Forelimb muscle (tissue), 1 donor: ENCODE measurements around the gene ZP4. TPM values are rescaled to one million over a fixed set of nuclear protein-coding genes. Genes with fewer than 3 reads are reported as not detected.
"Not testable (repeated sequence)": the region's sequence is repeated elsewhere in the genome, so short reads cannot be mapped to it uniquely, and the experiment has no call there.

Source experiments
- DNase-seq: peaks from one replicate; pipeline ENCODE4 v3.0.0-alpha.2; 2013; ENCODE audit warnings: low read depth
- polyA plus RNA-seq: library from polyadenylated mRNA; unstranded; fragments of 120-200 nt; gene quantifications from one replicate; pipeline ENCODE4 v1.2.1, GENCODE V29; 2013; ENCODE audit not compliant: insufficient read length

Gene ZP4
- polyA plus RNA-seq, 1 donor: not detected

DNA sequence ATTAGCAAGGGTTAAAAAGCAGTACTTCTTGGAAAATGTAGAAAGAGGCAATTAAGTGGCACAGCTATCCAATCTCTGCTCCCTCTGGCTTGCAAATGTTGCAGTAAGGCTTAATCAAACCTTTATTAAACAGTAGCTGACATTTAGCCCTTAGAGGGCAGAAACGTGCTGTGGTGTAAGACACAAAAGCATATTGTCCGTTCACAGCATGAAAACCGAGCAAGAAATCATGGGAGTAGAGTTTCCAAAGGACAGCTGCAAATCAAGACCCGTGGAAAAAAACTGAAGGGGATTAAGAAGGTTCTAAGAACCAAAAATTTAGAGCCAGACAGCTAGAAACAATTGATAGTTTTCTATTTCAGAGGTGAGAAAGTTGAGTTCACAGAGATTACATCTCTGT lies 13.1 kb downstream of the ZP4 start:
- DNase-seq: no peak

DNA sequence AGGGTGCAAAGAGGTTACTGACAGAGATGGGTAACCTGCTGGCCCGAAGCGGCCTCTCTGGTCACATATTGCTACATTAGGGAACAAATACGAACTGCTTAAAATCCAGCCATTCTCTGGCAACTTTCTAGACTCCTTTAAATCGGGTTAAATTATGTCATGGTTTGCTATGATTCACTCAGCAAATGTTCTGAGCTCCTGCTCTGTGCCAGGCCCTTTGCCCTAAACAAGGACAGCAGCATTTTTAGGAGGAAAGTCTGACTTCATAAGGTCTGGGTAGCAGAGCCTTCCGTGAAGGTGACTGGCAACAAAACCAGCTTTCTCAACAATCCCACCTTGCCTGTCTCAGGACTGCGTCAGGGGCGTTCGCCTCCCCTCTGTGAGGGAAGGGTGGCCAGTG lies 15.4 kb downstream of the ZP4 start:
- DNase-seq: no peak

DNA sequence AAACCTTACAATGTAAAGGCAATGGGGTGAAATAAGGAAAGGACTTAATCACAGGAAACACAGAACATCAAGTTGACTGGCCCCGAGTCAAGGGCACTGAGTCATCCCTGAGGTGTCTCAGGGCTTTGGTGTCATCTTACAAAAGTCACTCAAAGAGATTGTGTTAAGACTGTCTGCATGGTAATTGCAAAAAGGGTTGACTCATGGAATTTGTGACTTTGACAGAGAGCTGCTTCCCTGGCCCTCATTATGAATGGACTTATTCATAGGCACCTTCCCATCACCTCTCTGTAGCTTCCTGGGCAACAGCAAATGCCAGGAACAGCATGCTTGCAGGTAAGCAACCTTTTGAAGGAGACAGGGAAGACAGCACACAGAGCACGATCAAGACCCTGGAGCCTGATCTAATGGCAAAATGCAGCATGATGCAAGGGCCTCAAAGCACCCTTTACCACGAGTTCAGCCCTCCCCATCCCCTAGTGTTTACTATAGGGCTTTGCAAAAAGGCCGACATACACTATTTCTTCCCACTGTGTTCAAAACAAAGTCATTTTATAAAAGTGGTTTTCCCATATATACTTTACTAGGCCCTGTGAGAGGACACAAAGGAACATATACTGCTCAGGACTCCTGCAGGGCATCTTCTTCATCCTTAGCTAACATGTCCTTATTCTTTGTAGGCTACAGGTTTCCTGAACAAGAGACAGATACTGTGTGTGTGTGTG lies 17.1 kb downstream of the ZP4 start:
- DNase-seq: no peak

DNA sequence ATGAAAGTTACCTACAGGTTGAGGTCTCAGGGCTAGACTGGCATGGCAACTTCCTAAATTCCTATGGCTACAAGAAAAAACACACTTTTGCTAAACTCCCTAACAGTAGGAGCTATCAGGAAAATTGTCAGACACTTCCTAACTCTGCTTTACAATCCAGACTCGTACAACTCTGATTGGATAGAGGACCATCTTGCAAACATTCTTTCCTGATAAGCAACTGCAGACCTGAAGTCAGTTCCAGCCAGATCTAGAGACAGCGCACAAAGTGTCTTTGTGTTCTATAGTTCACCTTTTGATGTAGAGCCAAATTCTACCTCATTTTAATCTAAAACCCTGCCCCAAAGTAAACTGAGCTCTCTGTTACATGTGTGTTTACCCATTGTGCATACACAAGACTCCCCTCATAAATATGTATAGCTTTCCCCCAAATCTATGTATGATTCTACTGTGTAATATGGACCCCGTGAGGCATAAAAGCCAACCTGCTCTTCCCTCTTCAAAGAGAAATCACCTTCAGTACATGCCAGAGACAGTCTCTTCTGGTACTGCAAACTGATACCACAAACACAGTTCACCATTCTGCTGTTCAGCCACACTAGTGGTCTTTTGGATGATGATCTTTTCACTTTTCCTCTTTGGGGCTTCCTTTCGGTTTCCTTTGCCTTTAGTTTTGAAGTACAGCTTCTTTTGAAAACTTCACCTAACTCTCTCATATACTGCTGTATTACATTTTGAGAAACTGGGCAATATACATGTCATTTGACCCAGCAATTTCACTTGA lies 21.7 kb downstream of the ZP4 start:
- DNase-seq: no peak

DNA sequence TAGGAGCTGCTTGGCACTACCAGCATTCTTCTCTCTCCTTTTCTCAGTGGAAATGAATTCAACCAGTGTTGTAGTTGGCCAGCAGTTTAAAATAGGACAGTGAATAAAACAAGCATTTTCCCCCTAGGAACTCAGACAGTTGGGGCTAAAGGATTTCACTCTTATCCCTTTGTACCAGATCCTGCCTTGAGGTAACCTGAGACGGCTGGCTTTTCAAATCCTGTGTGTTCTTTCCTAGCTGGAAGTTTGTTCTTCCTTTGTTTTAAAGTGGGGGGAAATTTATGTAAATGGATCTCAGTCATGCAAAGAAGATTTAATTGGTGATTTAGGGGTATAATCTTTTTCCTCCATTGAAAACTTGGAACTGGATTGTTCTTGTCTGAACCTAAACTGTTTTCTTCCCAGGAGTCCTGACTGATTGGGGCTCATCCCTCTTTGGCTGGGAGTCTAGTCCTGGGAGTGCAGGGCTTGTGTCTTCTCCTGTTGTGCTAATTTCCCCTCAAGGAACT lies 23.3 kb downstream of the ZP4 start:
- DNase-seq: no peak

DNA sequence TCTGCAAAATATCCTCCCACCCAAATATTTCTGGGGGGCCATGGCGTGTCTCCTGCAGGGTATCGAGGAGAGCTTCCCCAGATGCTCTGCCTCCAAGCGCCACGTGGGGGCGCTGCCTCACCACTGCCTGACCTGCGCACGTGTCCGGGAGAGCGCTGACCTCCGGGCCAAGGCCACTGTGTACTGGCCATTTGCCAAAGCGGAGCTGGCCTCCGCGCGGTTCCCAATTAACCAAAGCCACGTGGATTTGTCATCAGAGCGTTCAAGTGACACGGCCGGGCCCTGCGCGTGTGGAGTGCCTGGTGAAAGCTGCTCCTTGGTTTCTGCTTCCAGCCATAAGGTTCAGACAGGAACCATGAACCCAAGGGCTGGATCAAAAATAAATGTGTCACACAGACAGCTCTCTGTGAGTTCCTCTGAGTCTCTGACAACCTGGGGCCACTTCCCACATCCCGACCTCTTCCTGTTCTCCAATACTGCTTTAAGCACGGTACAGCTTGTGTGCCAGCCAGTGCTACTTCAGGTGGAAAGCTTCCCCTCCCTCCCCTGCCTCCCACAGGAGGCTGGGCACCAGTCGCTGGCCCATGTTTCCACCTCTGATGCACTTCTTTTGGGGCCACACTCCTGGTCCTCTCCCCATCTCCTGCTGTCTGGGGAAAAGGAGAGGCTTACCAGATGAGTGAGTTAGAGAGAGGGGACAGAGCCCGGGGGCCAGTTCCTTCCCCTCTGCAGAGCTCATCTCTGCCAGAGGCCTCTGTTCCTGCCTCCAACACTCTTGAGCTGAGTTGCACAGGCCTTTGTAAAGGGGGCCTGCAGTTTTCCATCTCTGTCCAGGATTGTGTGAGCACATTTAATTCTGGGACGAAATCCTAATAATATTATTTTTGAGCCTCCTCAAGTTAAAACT lies 26.1 kb downstream of the ZP4 start:
- no peak for DNase-seq

DNA sequence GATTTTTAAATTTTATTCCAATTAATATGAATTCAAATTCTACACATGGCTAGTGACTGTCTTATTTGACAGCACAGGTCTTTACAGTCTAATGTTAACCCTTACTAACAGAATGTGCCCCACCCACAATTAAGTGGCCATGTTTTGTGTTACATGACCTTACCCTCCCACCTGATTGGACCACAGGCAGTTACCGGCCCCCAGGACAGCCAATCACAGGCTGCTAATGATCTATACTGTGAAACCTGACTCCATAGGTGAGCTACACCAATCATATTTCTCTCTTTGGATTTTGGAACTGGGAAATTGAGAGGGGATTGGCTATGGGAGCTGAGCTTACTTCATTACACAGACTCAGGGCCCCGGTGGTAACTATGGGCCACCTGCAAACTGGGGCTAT lies 27.5 kb downstream of the ZP4 start:
- DNase-seq: no peak

DNA sequence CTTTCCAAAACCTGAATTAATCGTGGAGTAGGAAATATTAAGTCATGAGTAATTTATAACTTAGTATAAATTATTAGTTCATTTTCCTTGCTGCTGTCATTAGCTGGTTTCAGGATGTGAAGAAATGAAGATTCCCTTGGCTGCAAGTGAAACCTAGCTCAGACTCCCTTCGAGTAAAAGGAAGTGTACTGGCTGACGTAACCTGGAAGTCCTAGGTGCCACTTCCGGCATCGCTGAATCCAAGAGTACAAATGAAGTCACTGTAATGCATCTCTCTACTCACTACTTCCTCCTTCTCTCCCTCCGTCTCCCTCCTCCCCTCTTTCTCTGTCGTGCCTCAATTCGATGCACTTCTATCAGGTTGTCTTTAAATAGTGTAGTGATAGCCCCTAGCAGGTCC lies 28.8 kb downstream of the ZP4 start:
- DNase-seq: no peak

DNA sequence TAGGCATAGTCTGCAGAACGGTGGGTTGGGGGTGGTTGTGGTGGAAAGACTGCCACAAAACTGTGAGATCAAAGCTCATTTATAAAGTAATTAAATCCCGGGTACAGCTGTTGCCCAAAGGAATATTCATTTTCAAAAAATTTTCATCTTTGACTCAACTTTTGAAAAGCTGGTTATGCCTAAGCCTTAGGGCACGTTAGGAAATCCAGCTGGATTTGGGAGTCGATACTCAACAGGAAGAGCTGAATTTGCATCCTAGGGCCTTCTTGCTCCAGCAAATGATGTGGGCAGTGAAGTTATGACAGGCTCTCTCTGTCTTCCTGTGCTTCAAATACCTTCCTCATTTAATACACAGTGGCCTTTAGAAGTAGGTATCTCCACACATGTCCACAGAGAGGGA lies 31.7 kb downstream of the ZP4 start:
- no peak for DNase-seq

DNA sequence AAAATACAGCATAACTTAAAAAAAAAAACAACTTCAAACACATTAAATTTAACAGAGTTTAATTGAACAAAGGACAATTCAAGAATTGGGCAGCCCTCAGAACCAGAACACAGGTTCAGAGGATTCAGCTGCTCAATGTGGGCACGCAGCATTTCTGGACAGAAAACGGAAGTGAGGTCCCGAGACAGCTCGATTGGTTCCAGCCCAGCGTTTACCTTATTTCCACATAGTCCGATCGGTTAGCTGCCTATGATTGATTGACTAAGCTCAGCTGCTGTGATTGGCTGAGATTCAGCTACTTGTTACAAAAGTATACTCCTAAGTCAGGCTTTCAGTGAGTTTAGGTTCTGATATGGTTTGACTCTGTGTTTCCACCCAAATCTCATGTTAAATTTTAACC lies 33.3 kb downstream of the ZP4 start:
- no peak for DNase-seq

DNA sequence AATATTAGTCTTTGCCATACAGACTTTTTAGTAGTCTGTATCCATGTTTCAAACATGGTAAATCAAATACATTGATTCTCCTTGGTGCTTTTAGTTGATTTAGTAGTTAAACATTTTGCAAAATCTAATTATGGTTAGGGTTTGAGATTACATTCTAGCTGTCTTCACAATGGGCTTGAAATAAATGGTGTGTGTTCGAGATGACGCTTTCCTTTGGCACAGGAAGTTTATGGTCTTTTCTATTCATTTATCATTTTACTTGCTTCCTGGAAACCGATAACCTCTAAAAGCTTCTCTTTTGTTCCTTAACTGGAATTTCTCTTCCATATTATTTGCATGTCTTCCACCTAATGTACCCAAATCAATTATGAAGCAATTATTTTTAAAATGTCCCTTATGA lies 38.4 kb downstream of the ZP4 start:
- no peak for DNase-seq

DNA sequence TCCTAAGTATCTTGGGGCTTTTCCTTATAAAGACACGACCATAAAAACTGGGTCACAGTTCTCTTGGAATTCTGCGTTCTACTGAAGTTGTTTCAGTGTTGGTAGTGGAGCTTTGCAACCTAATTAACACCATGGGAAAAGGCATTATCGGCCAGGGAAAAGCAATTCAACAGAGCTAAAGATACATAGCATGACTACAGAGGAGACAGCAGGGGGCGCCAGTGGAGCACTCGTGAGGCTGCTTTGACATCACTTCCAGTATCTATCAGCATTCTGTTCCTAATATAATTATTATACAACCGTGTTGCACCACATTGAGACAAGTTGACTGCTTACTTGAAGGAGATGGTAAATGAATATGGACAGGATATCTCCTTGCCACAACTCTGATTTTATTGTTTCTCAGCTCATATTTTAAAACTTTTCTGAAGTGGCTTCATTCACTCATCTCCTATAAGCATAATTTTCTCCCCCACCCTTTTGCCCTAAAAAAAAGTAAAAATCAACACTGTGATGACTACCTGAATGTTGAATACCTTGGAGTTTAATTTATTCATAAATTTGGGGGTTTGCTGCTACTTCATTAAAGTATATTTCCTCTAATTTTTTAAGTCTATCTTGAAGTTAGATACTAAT lies 39.4 kb downstream of the ZP4 start:
- DNase-seq: no peak

DNA sequence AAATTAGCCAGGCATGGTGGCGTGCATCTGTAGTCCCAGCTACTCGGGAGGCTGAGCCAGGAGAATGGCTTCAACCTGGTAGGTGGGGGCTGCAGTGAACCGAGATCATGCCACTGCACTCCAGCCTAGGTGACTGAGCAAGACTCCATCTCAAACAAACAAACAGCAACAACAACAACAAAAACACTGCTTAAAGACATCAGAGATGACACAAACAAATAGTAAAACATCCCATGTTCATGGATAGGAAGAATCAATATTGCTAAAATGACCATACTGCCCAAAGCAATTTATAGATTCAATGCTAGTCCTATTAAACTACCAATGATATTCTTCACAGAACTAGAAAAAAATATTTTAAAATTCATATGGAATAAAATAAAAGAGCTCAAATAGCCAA lies 47.2 kb downstream of the ZP4 start:
- DNase-seq: not testable (repeated sequence)

DNA sequence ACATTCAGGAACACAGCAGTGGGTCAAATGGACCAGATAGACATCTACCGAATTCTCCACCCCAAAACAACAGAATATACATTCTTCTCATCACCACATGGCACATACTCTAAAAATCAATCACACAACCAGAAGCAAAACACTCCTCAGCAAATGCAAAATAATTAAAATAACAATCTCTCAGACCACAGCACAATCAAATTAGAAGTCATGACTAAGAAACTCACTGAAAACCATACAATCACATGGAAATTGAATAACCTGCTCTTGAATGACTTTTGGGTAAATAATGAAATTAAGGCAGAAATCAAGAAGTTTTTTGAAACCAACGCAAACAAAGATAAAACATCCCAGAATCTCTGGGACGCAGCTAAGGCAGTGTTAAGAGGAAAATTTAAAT lies 49.2 kb downstream of the ZP4 start:
- DNase-seq: no peak

DNA sequence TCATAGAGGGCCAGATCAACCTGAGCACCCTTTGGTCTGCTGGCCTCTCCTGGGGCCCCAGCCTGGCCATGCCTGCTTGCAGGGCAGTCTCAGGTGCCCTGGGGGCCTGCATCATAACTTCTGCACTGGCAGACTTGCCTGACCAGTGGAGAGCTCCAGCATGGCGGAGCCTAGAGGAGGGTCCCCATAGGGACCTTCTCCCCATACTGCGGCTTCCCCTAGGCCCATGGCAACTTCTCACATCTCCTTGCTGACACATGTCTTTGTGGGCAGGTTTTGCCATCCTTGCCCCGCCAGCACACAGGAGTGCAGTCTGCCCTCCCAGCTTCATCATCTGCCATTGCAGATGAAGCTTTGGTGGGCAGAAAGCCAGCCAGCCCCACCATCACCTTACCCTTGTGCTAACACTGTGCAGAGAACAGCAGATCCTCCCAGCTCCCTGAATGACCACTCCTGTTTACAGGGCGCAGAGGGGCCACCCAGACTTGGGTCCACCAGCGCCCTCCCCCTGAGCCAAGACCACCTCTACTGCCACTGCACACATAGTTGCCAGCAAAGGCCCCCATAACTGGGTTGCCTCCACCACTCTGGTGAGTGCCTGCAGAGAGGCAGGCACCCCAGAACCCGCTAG lies 51.7 kb downstream of the ZP4 start:
- DNase-seq: no peak

DNA sequence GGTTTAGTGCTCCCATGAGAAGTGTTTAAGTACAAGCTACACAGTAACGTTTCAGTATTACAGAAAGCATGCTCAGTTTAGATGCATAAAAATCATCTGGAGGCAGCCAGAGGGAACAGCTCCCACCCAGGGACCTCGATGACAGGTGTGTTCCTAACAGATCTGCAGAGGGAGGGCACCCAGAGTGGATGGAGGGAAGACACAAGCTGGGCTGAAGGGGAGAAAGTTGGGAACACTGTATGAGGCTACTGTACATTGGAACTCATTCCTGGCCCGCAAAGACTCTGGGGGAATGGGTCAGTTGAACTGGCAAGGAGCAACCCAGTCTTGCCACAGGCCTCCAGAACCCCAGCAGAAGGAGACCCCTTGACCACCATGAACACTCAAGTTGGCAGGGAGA lies 52.4 kb downstream of the ZP4 start:
- no peak for DNase-seq

DNA sequence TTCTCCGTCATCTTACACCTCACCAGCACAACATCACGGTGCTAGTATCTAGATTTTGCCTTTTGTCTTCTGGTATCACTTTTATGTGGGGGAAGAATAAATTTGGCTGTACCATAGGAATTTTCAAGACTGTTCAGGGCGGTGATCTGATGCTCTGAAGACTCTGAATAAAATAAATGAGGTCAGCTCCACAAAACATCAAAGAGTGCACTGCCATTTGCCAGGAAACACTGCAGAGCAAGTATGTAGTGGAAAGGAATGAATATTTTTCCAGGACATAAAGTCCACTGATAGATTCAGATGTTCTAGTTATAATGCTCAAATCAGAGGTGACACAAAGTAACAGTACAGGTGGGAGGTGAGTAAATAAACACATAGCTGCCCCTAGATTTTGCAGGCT lies 56.3 kb downstream of the ZP4 start:
- no peak for DNase-seq

DNA sequence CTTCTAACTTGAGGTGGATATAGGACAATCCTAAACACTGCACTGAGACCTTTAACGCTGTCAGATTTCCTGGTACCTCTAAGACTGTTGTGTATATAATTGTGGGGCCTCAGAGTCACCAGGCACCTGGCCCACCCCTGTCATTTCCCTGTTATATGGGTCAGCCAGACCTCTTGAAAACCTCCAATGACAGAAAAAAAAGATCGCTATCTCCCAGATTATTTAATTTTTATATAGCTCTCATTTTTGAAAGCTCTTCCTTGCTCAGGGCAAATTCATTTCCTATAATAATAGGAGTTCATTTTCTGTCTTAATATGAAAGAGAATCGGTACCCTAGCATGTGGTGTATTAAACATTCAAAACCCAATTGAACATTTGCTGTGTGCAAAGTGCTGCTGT lies 56.7 kb downstream of the ZP4 start:
- DNase-seq: no peak

DNA sequence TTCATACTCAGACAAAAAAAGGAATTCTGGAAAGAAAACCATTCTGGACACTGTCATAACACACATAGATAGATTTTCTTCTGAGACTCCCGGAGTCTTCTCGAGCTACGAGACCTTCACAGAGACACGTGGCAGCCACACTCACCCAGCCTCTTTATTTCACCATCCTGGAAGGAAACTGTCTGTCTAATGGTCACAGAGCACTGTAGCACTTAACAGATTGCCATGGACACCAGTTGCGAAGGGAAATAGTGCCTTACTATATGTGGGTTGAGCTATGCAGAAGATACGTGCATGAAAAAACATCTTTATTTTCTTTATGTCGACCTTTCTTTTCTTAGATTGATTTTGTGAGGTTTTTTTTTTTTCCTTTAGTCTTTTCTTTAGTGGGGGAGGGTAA lies 57.9 kb downstream of the ZP4 start:
- no peak for DNase-seq
